ENCODE results near the gene INVS.

DNA sequence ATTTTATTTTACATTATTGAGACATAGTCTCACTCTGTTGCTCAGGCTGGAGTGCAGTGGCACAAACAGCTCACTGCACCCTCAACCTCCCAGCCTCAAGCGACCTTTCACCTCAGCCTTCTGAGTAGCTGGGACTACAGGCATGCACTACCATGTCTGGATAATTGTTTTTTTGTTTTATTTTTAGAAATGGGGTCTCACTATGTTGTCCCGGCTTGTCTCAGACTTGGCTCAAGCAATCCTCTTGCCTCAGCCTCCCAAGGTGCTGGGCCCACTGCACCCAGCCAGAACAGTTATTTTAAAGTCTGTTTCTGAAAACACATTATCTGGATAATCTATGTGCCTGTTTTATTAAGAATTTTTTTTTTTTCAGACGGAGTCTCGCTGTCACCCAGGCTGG lies 191.7 kb downstream of the INVS start:
- TF ChIP-seq CTCF (IDR thresholded peaks at IDR 0.05; ENCODE audit: low read depth, low read length, missing input control) (no peak), HNF4G (IDR thresholded peaks at IDR 0.05) (no peak), RAD21 (IDR thresholded peaks at IDR 0.05) (no peak)
- TF ChIP-seq, protein P1, sequence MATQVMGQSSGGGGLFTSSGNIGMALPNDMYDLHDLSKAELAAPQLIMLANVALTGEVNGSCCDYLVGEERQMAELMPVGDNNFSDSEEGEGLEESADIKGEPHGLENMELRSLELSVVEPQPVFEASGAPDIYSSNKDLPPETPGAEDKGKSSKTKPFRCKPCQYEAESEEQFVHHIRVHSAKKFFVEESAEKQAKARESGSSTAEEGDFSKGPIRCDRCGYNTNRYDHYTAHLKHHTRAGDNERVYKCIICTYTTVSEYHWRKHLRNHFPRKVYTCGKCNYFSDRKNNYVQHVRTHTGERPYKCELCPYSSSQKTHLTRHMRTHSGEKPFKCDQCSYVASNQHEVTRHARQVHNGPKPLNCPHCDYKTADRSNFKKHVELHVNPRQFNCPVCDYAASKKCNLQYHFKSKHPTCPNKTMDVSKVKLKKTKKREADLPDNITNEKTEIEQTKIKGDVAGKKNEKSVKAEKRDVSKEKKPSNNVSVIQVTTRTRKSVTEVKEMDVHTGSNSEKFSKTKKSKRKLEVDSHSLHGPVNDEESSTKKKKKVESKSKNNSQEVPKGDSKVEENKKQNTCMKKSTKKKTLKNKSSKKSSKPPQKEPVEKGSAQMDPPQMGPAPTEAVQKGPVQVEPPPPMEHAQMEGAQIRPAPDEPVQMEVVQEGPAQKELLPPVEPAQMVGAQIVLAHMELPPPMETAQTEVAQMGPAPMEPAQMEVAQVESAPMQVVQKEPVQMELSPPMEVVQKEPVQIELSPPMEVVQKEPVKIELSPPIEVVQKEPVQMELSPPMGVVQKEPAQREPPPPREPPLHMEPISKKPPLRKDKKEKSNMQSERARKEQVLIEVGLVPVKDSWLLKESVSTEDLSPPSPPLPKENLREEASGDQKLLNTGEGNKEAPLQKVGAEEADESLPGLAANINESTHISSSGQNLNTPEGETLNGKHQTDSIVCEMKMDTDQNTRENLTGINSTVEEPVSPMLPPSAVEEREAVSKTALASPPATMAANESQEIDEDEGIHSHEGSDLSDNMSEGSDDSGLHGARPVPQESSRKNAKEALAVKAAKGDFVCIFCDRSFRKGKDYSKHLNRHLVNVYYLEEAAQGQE (IDR thresholded peaks at IDR 0.05): no peak

Measured in liver (tissue), 3 donors.